IPS-20b (cell line): ENCODE results near the gene KTN1.

Source experiments
- H3K27ac ChIP-seq: one replicate; pipeline ENCODE4 v1.5.1; 2013; ENCODE audit warnings: low read length
- H3K27me3 ChIP-seq: 2 replicates; pipeline ENCODE4 v1.6.1; 2013; ENCODE audit warnings: mild to moderate bottlenecking, low read length, inconsistent platforms; ENCODE audit not compliant: insufficient read depth
- H3K36me3 ChIP-seq: 2 replicates; pipeline ENCODE4 v1.6.1; 2013; ENCODE audit warnings: low read depth, mild to moderate bottlenecking, inconsistent platforms, low read length, moderate library complexity; ENCODE audit not compliant: insufficient read depth
- H3K4me1 ChIP-seq: 2 replicates; pipeline ENCODE4 v1.6.1; 2013; ENCODE audit warnings: mild to moderate bottlenecking, control low read depth, inconsistent platforms, low read length, moderate library complexity; ENCODE audit not compliant: insufficient read depth
- H3K4me3 ChIP-seq: 2 replicates; pipeline ENCODE4 v1.5.1; 2013; ENCODE audit warnings: mild to moderate bottlenecking, low read length, inconsistent platforms
- H3K9ac ChIP-seq: 2 replicates; pipeline ENCODE4 v1.6.1; 2013; ENCODE audit warnings: low read depth, mild to moderate bottlenecking, inconsistent platforms, low read length, moderate library complexity
- H3K9me3 ChIP-seq: 2 replicates; pipeline ENCODE4 v1.6.1; 2013; ENCODE audit warnings: mild to moderate bottlenecking, low read depth, low read length, inconsistent platforms; ENCODE audit not compliant: insufficient read depth

The KTN1 gene

DNA sequence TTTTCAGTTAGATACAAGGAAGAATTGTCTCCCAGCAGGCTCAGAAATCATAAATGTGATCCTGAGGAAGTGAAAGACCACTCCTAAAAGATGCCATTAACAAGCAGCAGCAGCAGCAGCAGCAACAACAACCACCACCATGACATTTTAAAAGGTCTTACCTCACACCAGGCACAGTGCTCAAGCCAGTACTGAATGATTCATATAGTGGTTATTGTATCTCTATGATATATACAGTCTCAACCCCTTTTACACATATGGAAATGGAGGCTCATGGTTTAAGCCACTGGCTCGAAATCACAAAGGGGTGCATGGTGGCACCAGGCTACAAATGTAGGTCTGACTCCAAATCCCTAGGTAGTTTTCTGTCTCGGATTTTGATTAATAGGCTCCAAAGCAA, 126.9 kb downstream of the KTN1 start:
- H3K36me3 ChIP-seq = no peaks in the 10 kb centered on the region
- H3K9me3 ChIP-seq = no peaks in the 10 kb centered on the region
- H3K9ac ChIP-seq = no peak overlapping the region
- no peak overlapping the region for H3K27ac ChIP-seq
- no peaks in the 10 kb centered on the region for H3K27me3 ChIP-seq
- H3K4me3 ChIP-seq = no peak overlapping the region
- H3K4me1 ChIP-seq = no peaks in the 10 kb centered on the region

DNA sequence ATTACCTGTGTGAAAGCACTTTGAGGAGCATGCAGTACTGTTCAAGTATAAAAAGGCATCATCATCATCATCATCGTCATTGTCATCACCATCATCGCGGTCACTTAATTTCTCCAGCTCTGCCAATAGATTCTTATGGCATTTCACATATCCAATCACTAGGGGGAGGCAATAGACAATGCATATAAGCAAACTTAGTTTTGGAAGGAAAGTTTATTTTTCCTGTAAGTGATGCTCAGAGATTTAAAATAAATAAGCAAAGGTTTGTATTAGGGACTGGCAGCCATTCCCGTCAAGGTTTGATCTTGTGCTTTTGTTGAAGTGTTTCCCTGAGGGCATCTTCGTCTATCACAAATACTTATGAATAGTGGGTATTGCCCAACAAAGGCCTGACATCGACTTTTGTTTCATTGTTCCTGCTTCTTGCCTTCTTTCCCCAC, 127.4 kb downstream of the KTN1 start:
- Histone ChIP-seq H3K9ac (no peak overlapping the region), H3K27me3 (no peaks in the 10 kb centered on the region), H3K4me3 (no peak overlapping the region), H3K36me3 (no peaks in the 10 kb centered on the region), H3K4me1 (no peaks in the 10 kb centered on the region), H3K9me3 (no peaks in the 10 kb centered on the region), H3K27ac (no peak overlapping the region)

- Histone ChIP-seq H3K27me3 (no peaks in the 10 kb centered on the region), H3K4me1 (no peaks in the 10 kb centered on the region), H3K27ac (no peak overlapping the region), H3K36me3 (no peaks in the 10 kb centered on the region), H3K9me3 (no peaks in the 10 kb centered on the region), H3K9ac (no peak overlapping the region), H3K4me3 (no peak overlapping the region)
These were observed 130.6 kb downstream of the KTN1 start for GRCh38 chr14:55710506-55711041.

DNA sequence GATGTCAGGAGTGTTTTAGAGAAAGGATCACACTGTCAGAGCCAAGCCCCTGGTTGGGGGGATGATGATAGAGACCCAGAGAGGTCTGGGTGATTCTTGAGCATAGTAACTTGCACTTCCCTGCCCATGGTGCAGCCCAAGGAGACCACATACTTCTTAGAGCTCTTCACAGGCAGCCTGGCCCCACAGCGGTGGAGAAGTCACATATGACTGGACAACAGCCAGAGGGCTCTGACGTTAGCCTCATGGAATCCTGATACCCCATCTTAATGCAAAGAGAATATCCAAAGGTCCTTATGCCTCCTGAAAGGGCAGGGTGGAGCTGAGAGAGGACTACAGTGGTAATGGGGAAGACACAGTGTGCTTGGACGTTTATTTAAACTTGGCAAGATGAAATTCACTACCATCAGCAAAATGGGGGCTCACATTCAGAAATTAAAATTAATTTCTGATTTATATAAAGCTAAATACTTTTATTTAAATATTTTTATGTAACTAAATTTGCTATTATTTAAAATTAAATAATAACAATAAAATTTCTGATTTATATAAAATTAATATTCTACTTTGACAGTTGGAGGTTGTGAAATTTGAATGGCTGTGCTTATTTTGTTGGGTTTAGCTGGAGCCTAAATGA, 131.3 kb downstream of the KTN1 start:
- Histone ChIP-seq H3K36me3 (no peaks in the 10 kb centered on the region), H3K9me3 (no peaks in the 10 kb centered on the region), H3K4me1 (no peaks in the 10 kb centered on the region), H3K27ac (no peak overlapping the region), H3K27me3 (no peaks in the 10 kb centered on the region), H3K4me3 (no peak overlapping the region), H3K9ac (no peak overlapping the region)

DNA sequence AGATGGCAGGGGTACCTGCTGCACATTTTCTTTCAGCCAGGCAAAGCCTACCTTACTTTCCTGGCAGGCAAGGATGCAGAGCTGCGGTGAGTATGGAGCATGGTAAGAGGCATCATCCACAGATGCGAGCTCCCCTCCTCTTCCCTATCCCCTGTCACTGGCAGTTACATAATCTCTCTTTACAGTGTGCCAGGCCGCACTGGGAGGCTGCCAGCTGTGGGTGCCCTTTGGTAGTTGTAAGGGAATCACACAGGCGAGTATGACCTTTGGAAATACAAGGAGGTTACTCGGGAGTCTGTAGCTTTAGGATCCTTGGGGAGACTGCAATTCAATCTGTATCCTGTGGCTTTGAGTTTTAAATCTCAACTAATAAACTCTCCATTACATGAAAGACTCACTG, 132.5 kb downstream of the KTN1 start:
- Histone ChIP-seq H3K4me1 (no peaks in the 10 kb centered on the region), H3K9me3 (no peaks in the 10 kb centered on the region), H3K9ac (no peak overlapping the region), H3K27ac (no peak overlapping the region), H3K36me3 (no peaks in the 10 kb centered on the region), H3K4me3 (no peak overlapping the region), H3K27me3 (no peaks in the 10 kb centered on the region)

GRCh38 chr14:55713486-55713885, 133.5 kb downstream of the KTN1 start:
- Histone ChIP-seq H3K27ac (no peak overlapping the region), H3K36me3 (no peaks in the 10 kb centered on the region), H3K4me1 (no peaks in the 10 kb centered on the region), H3K9ac (no peak overlapping the region), H3K9me3 (no peaks in the 10 kb centered on the region), H3K27me3 (no peaks in the 10 kb centered on the region), H3K4me3 (no peak overlapping the region)

DNA sequence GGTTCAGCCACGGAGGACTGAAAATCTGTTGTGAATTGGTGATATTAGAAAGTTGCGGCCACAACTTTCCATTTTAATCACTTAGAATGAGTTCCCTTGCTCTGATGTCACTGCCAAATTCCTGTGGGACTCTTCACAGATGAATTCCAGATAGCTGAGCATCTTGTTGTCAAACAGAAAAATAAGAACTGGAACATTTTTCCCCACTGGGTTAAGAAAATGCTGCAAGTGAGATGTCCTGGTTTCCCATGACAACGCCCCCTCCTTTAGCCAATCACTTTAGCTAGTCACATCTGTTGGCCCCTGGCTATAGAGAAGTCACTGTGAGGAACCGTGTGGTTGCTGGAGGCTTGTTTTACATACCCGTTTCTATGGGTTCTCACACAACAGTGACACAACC, 135.9 kb downstream of the KTN1 start:
- H3K27ac ChIP-seq = no peak overlapping the region
- no peak overlapping the region for H3K4me3 ChIP-seq
- no peak overlapping the region for H3K9ac ChIP-seq
- no peaks in the 10 kb centered on the region for H3K9me3 ChIP-seq
- H3K27me3 ChIP-seq = no peaks in the 10 kb centered on the region
- no peaks in the 10 kb centered on the region for H3K4me1 ChIP-seq
- no peaks in the 10 kb centered on the region for H3K36me3 ChIP-seq

DNA sequence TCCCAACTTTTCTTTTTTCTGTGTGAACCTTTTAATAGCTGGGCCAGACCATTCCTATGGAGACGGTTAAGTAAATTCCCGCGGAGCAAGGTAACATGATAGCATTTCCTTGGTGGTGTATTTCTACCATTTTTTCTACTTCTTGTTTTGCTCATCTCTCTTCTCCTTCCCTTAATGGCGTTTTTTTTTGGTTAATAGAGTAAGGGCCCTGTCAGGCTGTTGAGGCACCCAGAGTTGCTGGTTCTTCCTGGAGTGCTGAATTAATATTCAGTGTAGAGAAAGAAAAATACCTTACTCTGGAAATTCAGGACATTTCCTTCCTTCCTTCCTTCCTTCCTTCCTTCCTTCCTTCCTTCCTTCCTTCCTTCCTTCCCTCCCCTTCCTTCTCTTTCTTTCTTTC, 137.6 kb downstream of the KTN1 start:
- Histone ChIP-seq H3K36me3 (no peaks in the 10 kb centered on the region), H3K4me3 (no peak overlapping the region), H3K27me3 (no peaks in the 10 kb centered on the region), H3K27ac (no peak overlapping the region), H3K4me1 (no peaks in the 10 kb centered on the region), H3K9me3 (no peaks in the 10 kb centered on the region), H3K9ac (no peak overlapping the region)

GRCh38 chr14:55718551-55718950, 138.5 kb downstream of the KTN1 start:
- no peaks in the 10 kb centered on the region for H3K4me1 ChIP-seq
- no peaks in the 10 kb centered on the region for H3K36me3 ChIP-seq
- no peak overlapping the region for H3K9ac ChIP-seq
- no peaks in the 10 kb centered on the region for H3K9me3 ChIP-seq
- no peak overlapping the region for H3K27ac ChIP-seq
- no peaks in the 10 kb centered on the region for H3K27me3 ChIP-seq
- no peak overlapping the region for H3K4me3 ChIP-seq

DNA sequence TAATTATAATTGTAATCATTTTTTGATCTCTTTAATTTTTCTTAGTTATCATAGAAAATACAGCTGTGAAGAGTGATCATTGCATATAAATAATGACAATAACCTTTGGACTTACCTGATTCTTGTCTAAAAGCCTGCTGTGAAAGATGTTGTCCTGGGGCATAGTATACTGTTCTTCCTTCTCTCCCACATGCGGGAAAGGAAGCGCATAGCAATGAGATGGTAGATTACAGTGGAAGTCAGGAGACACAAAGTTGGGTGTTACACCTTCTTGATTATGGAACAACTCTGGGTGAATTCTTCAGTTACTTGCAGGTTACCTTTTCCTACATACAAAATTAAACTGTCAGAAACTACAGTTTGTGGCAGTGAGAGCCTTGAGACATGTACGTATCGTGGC, 140.8 kb downstream of the KTN1 start:
- no peaks in the 10 kb centered on the region for H3K9me3 ChIP-seq
- H3K9ac ChIP-seq = no peak overlapping the region

DNA sequence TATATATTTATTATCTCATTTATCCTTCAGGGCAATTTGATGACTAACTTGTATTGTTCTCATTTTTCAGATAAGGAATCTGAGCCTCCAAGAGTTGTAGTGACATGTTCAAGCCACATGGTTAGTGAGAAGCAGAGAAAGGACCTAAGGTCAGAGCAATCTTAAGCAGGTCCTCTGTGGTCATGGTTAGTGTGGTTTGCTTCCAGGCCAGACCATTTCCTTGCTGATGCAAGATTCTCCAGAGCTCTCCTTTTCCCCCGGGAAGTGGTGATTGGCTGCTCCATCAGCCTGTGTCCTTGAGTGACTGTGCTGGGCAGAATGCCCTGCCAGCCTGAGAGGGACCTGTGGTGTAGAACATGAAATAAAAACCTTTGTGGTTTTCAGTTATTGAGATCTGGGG, 141.3 kb downstream of the KTN1 start:
- no peak overlapping the region for H3K9ac ChIP-seq
- H3K9me3 ChIP-seq = no peaks in the 10 kb centered on the region
- H3K36me3 ChIP-seq = no peaks in the 10 kb centered on the region
- no peak overlapping the region for H3K27ac ChIP-seq
- no peaks in the 10 kb centered on the region for H3K4me1 ChIP-seq
- H3K4me3 ChIP-seq = no peak overlapping the region
- H3K27me3 ChIP-seq = no peaks in the 10 kb centered on the region

More for the DNA sequence above, 140.8 kb downstream of the KTN1 start:
- Histone ChIP-seq H3K36me3 (no peaks in the 10 kb centered on the region), H3K4me3 (no peak overlapping the region), H3K4me1 (no peaks in the 10 kb centered on the region), H3K27me3 (no peaks in the 10 kb centered on the region), H3K27ac (no peak overlapping the region)

- no peak overlapping the region for H3K27ac ChIP-seq
- no peaks in the 10 kb centered on the region for H3K27me3 ChIP-seq
- no peaks in the 10 kb centered on the region for H3K4me1 ChIP-seq
- H3K9me3 ChIP-seq = no peaks in the 10 kb centered on the region
- H3K9ac ChIP-seq = no peak overlapping the region
- no peak overlapping the region for H3K4me3 ChIP-seq
- H3K36me3 ChIP-seq = no peaks in the 10 kb centered on the region
These were observed 142.0 kb downstream of the KTN1 start for GRCh38 chr14:55722054-55722453.
